H1 (cell line): ENCODE measurements around the gene NRP2.

Source experiments
- FOSL1 ChIP-seq: IDR thresholded peaks from 2 replicates; pipeline ENCODE4 v1.6.1; 2011; ENCODE audit warnings: mild to moderate bottlenecking, low read depth, low read length, moderate library complexity; ENCODE audit not compliant: insufficient read depth
- JUND ChIP-seq: IDR thresholded peaks from 2 replicates; pipeline ENCODE4 v1.6.1; 2011; ENCODE audit warnings: mild to moderate bottlenecking, improper control_type of control experiment, low read length
- KDM5A ChIP-seq: fragments of 200-600 bp; IDR thresholded peaks from 2 replicates; pipeline ENCODE4 v1.7.1; 2012; ENCODE audit warnings: mild to moderate bottlenecking, low read length, inconsistent platforms, mixed read lengths
- PHF8 ChIP-seq: fragments of 200-600 bp; sonication (generic); conservative IDR thresholded peaks from 2 replicates; pipeline ENCODE4 v1.7.1; 2012; ENCODE audit warnings: low read depth, mild to moderate bottlenecking, inconsistent platforms, low read length, moderate library complexity
- POLR2AphosphoS5 ChIP-seq: IDR thresholded peaks from 2 replicates; pipeline ENCODE4 v1.6.1; 2011; ENCODE audit warnings: low read depth, low read length
- RFX5 ChIP-seq: IDR thresholded peaks from 2 replicates; pipeline ENCODE4 v1.6.1; 2011; ENCODE audit warnings: low read depth, low read length, improper control_type of control experiment, borderline replicate concordance
- TF ChIP-seq, protein P1 (sequence below), 3 experiments: IDR thresholded peaks; 1 replicate in 2 of 3; 2 replicates in 1 of 3; pipeline versions ENCODE4 v1.5.1 to v1.6.1; 2011; ENCODE audit warnings: low read length in 3 of 3, mild to moderate bottlenecking in 3 of 3, inconsistent platforms in 2 of 3, low read depth in 1 of 3, moderate library complexity in 1 of 3; ENCODE audit not compliant: insufficient read depth in 1 of 3; ENCODE audit errors: control extremely low read depth in 1 of 3

DNA sequence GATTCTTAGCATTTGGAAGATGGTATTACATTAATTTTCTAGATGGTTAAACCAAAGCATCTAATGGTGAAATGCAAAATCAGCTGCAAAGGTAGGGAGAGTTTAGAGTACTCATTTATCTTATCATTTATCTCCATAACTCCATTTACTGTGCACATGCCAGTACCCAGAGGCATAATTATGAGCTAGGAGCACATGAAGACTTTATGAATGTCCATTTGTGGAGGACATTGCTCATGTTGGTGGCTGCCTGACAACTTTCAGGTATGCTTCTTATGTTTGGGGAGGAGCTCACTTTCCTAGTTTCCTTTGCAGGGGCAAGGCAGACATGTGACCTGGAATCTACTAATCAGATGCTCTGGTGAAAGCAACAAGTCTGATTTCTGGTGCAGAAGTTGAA is 134.0 kb downstream of the NRP2 start:
- no peak for TF ChIP-seq FOSL1
- TF ChIP-seq, protein P1, sequence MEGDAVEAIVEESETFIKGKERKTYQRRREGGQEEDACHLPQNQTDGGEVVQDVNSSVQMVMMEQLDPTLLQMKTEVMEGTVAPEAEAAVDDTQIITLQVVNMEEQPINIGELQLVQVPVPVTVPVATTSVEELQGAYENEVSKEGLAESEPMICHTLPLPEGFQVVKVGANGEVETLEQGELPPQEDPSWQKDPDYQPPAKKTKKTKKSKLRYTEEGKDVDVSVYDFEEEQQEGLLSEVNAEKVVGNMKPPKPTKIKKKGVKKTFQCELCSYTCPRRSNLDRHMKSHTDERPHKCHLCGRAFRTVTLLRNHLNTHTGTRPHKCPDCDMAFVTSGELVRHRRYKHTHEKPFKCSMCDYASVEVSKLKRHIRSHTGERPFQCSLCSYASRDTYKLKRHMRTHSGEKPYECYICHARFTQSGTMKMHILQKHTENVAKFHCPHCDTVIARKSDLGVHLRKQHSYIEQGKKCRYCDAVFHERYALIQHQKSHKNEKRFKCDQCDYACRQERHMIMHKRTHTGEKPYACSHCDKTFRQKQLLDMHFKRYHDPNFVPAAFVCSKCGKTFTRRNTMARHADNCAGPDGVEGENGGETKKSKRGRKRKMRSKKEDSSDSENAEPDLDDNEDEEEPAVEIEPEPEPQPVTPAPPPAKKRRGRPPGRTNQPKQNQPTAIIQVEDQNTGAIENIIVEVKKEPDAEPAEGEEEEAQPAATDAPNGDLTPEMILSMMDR (IDR thresholded peaks at IDR 0.05; ENCODE audit: control extremely low read depth in 1 of 3, insufficient read depth in 1 of 3, low read depth in 1 of 3, low read length in 3 of 3), result no peak
- no peak for TF ChIP-seq KDM5A
- TF ChIP-seq POLR2AphosphoS5, result no peak
- TF ChIP-seq JUND, result no peak
- no peak for TF ChIP-seq PHF8
- no peak for TF ChIP-seq RFX5
